Measurements from ENCODE around the gene NOLC1.

DNA sequence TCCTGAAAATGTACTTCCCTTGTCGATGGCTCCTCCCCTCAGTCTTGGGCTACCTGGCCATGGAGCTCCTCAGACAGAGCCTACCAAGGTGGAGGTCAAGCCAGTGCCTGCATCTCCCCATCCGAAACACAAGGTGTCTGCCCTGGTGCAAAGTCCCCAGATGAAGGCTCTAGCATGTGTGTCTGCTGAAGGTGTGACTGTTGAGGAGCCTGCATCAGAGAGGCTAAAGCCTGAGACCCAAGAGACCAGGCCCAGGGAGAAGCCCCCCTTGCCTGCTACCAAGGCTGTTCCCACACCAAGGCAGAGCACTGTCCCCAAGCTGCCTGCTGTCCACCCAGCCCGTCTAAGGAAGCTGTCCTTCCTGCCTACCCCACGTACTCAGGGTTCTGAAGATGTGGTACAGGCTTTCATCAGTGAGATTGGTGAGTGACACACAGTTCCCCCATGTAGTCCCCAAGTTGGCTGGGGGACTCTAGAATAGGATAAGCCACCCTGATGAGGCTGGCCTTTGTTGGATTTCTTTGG is 10.5 kb upstream of the NOLC1 start:
- no peak; the same call in 1 of the 2 replicates for TF ChIP-seq POLR2A (IDR thresholded peaks at IDR 0.05; ENCODE audit: low read depth, low read length)
- TF ChIP-seq SPI1 (IDR thresholded peaks at IDR 0.05; ENCODE audit: low read depth, low read length) = no peak
- TF ChIP-seq POLR2AphosphoS5 (IDR thresholded peaks at IDR 0.05; ENCODE audit: low read depth, low read length) = peak; percentile 56
- no peak for TF ChIP-seq PAX5 (IDR thresholded peaks at IDR 0.05; ENCODE audit: insufficient read depth, low read length, severe bottlenecking)
- no peak for TF ChIP-seq POU2F2 (IDR thresholded peaks at IDR 0.05; ENCODE audit: low read depth, low read length)
- no peak for TF ChIP-seq TAF1 (IDR thresholded peaks at IDR 0.05; ENCODE audit: low read depth, low read length)

All from GM12891 (cell line).